ENCODE data around the gene PRR5. TPM values are rescaled to one million over a fixed set of nuclear protein-coding genes. Genes with fewer than 3 reads are reported as not detected.

Gene PRR5
- total RNA-seq, 1 donor from 2014 or later, result 24.9 TPM

- intact Hi-C loops (cut with micrococcal nuclease), result no loop called here
Observed at GRCh38 chr22:44786136-44786535, 84.1 kb downstream of the PRR5 start.

- intact Hi-C loops (cut with micrococcal nuclease), result no loop called here
Observed at GRCh38 chr22:44786610-44787009, 84.6 kb downstream of the PRR5 start.

Other genes with a start within 250 kb of the PRR5 start
- 10.3 and 10.5 TPM in 2 replicates for gene RTL6, start 204.0 kb upstream of the PRR5 start, total RNA-seq
- gene ARHGAP8, start 50.4 kb downstream of the PRR5 start, total RNA-seq, result 0.50 and 0.52 TPM in 2 replicates